Breast epithelium (tissue), 4 donors: Measurements from ENCODE around the gene ST7. TPM values are rescaled to one million over a fixed set of nuclear protein-coding genes. Genes with fewer than 3 reads are reported as not detected.
A peak's percentile ranks its signal among the peaks of the same experiment; 100 is the strongest.

Source experiments
- DNase-seq, 2 donors: peaks; one replicate each; pipeline ENCODE4 v3.0.0-alpha.2; 2019; ENCODE audit warnings: low spot score in 2 of 2
- H3K27ac ChIP-seq, 2 donors: fragments of 200-600 bp; sonication (generic) in 1 of 2; one replicate each; pipeline ENCODE4 v1.5.1; 2016 to 2019; ENCODE audit warnings: mild to moderate bottlenecking in 1 of 2
- H3K27me3 ChIP-seq, 2 donors: fragments of 200-600 bp; sonication (generic) in 1 of 2; one replicate each; pipeline versions ENCODE4 v1.5.1 to v1.6.0; 2017 to 2019; ENCODE audit warnings: control low read depth in 1 of 2, mild to moderate bottlenecking in 1 of 2
- H3K36me3 ChIP-seq: fragments of 200-600 bp; one replicate; pipeline ENCODE4 v1.5.1; 2019
- H3K4me1 ChIP-seq, 2 donors: fragments of 200-600 bp; sonication (generic); one replicate each; pipeline ENCODE4 v1.5.1; 2016 to 2019; ENCODE audit warnings: control low read depth in 1 of 2
- H3K4me3 ChIP-seq, 3 donors: fragments of 200-600 bp; sonication (generic); 1 replicate in 2 of 3; 2 replicates in 1 of 3; pipeline ENCODE4 v1.5.1; 2016 to 2019; ENCODE audit warnings: mild to moderate bottlenecking in 3 of 3, moderate library complexity in 2 of 3
- H3K9me3 ChIP-seq, 2 donors: fragments of 200-600 bp; sonication (generic) in 1 of 2; one replicate each; pipeline ENCODE4 v1.5.1; 2016 to 2019; ENCODE audit warnings: control low read depth in 1 of 2
- CTCF ChIP-seq, 3 donors: fragments of 450-650 bp; IDR thresholded peaks; one replicate each; pipeline ENCODE4 v1.5.1; 2016 to 2017; ENCODE audit warnings: antibody characterized with exemption in 3 of 3, mild to moderate bottlenecking in 3 of 3, moderate library complexity in 3 of 3
- POLR2A ChIP-seq: fragments of 450-650 bp; IDR thresholded peaks from one replicate; pipeline ENCODE4 v1.6.1; 2016; ENCODE audit warnings: antibody characterized with exemption, mild to moderate bottlenecking, moderate library complexity
- POLR2AphosphoS5 ChIP-seq, 3 donors: sonication (generic); formaldehyde crosslinking; IDR thresholded peaks; one replicate each; pipeline ENCODE4 v1.6.1; 2017; ENCODE audit warnings: antibody characterized with exemption in 3 of 3
- intact Hi-C: fragments of 100-400 bp; cut with DNase I; formaldehyde crosslinking; loops from one replicate; pipeline ENCODE4 v1.15.1; 2023; ENCODE audit warnings: low total_unique reads
- total RNA-seq, 3 donors: library from RNA; depleted of rRNA; stranded (reverse); fragments of >200 nt; gene quantifications; one replicate each; pipeline ENCODE4 v1.1.0, GENCODE V29; 2016

The ST7 gene
- total RNA-seq, 3 donors from 2014 or later = 24.3 to 41.4 (median 27.5) TPM

- intact Hi-C loops = no loop called here
- peaks cover 0 to 2% of the 10 kb centered on the region in 2 donors for H3K4me1 ChIP-seq
These were observed 119.4 kb downstream of the ST7 start for GRCh38 chr7:117072620-117073118.

GRCh38 chr7:117074378-117074777 is 121.1 kb downstream of the ST7 start:
- no peak for DNase-seq
- Histone ChIP-seq H3K27me3 (no peaks in the 10 kb centered on the region), H3K27ac (no peak overlapping the region), H3K4me1 (peaks cover 0 to 2% of the 10 kb centered on the region in 2 donors), H3K4me3 (no peak overlapping the region), H3K9me3 (peaks cover 0 to 8% of the 10 kb centered on the region in 2 donors), H3K36me3 (no peaks in the 10 kb centered on the region)
- intact Hi-C loops = no loop called here
- no peak for TF ChIP-seq POLR2A
- no peak for TF ChIP-seq CTCF (IDR thresholded peaks at IDR 0.05)
- TF ChIP-seq POLR2AphosphoS5 (IDR thresholded peaks at IDR 0.05) = no peak

More at GRCh38 chr7:117072620-117073118, 119.4 kb downstream of the ST7 start:
- peak in 1 of 2 donors; percentile 77 for DNase-seq
- H3K9me3 ChIP-seq = peaks cover 0 to 8% of the 10 kb centered on the region in 2 donors
- no peaks in the 10 kb centered on the region for H3K36me3 ChIP-seq
- TF ChIP-seq POLR2A = no peak
- no peak for TF ChIP-seq CTCF (IDR thresholded peaks at IDR 0.05)
- no peak for TF ChIP-seq POLR2AphosphoS5 (IDR thresholded peaks at IDR 0.05)
- H3K27me3 ChIP-seq = no peaks in the 10 kb centered on the region
- peak overlapping the region; percentile 0 to 14 (median 5) for H3K4me3 ChIP-seq
- peak overlapping the region; percentile 5 to 70 for H3K27ac ChIP-seq

GRCh38 chr7:117075934-117076333 is 122.6 kb downstream of the ST7 start:
- H3K4me1 ChIP-seq = peaks cover 0 to 2% of the 10 kb centered on the region in 2 donors
- H3K4me3 ChIP-seq = no peak overlapping the region
- no peaks in the 10 kb centered on the region for H3K27me3 ChIP-seq
- intact Hi-C loops = no loop called here
- H3K27ac ChIP-seq = no peak overlapping the region
- no peak for DNase-seq
- H3K9me3 ChIP-seq = peaks cover 0 to 8% of the 10 kb centered on the region in 2 donors
- TF ChIP-seq POLR2A (no peak), POLR2AphosphoS5 (IDR thresholded peaks at IDR 0.05) (no peak), CTCF (IDR thresholded peaks at IDR 0.05) (no peak)
- no peaks in the 10 kb centered on the region for H3K36me3 ChIP-seq

GRCh38 chr7:117076426-117076943 is 123.2 kb downstream of the ST7 start:
- no peak for TF ChIP-seq POLR2AphosphoS5 (IDR thresholded peaks at IDR 0.05)
- TF ChIP-seq CTCF (IDR thresholded peaks at IDR 0.05) = no peak
- no peak for TF ChIP-seq POLR2A
- Histone ChIP-seq H3K27me3 (no peaks in the 10 kb centered on the region), H3K36me3 (no peaks in the 10 kb centered on the region), H3K4me1 (peaks cover 0 to 2% of the 10 kb centered on the region in 2 donors), H3K27ac (no peak overlapping the region), H3K4me3 (no peak overlapping the region), H3K9me3 (peaks cover 0 to 8% of the 10 kb centered on the region in 2 donors)
- DNase-seq = no peak
- intact Hi-C loops = no loop called here

- H3K4me1 ChIP-seq = peaks cover 0 to 2% of the 10 kb centered on the region in 2 donors
These were observed 124.4 kb downstream of the ST7 start for GRCh38 chr7:117077658-117078057.

More at GRCh38 chr7:117077658-117078057, 124.4 kb downstream of the ST7 start:
- intact Hi-C loops = no loop called here
- TF ChIP-seq POLR2AphosphoS5 (IDR thresholded peaks at IDR 0.05) = no peak
- TF ChIP-seq CTCF (IDR thresholded peaks at IDR 0.05) = no peak
- TF ChIP-seq POLR2A = no peak
- H3K36me3 ChIP-seq = no peaks in the 10 kb centered on the region
- no peak overlapping the region for H3K4me3 ChIP-seq
- H3K9me3 ChIP-seq = peaks cover 0 to 8% of the 10 kb centered on the region in 2 donors
- no peak overlapping the region for H3K27ac ChIP-seq
- H3K27me3 ChIP-seq = no peaks in the 10 kb centered on the region
- no peak for DNase-seq
